ENCODE results near the gene RNF130.

GRCh38 chr5:179994583-179995323 is 76.8 kb downstream of the RNF130 start:
- TF ChIP-seq CTCF (IDR thresholded peaks at IDR 0.05; ENCODE audit: insufficient read depth, low read depth, low read length) (no peak), EZH2 (IDR thresholded peaks at IDR 0.05; ENCODE audit: insufficient read depth, low read length) (no peak)

Measured in astrocyte (in vitro differentiated cells and primary cell).